Fibroblast of villous mesenchyme (primary cell): ENCODE results near the gene LGI4. TPM values are rescaled to one million over a fixed set of nuclear protein-coding genes. Genes with fewer than 3 reads are reported as not detected.

ENCODE experiments used
- DNase-seq: peaks from one replicate; pipeline ENCODE4 v3.0.0-alpha.2; 2010; ENCODE audit warnings: low read depth
- H3K4me3 ChIP-seq: 2 replicates; pipeline ENCODE4 v1.5.1; 2011; ENCODE audit warnings: low read depth, mild to moderate bottlenecking, low read length
- total RNA-seq: library from RNA; depleted of rRNA; stranded (reverse); fragments of >200 nt; gene quantifications from 2 replicates; pipeline ENCODE4 v1.2.3, GENCODE V29; 2012
- TF ChIP-seq, protein P1 (sequence below): IDR thresholded peaks from 2 replicates; pipeline ENCODE4 v1.5.1; 2012; ENCODE audit warnings: low read depth, mild to moderate bottlenecking, low read length; ENCODE audit not compliant: insufficient read depth

The LGI4 gene
- total RNA-seq, 1 donor, result not detected

DNA sequence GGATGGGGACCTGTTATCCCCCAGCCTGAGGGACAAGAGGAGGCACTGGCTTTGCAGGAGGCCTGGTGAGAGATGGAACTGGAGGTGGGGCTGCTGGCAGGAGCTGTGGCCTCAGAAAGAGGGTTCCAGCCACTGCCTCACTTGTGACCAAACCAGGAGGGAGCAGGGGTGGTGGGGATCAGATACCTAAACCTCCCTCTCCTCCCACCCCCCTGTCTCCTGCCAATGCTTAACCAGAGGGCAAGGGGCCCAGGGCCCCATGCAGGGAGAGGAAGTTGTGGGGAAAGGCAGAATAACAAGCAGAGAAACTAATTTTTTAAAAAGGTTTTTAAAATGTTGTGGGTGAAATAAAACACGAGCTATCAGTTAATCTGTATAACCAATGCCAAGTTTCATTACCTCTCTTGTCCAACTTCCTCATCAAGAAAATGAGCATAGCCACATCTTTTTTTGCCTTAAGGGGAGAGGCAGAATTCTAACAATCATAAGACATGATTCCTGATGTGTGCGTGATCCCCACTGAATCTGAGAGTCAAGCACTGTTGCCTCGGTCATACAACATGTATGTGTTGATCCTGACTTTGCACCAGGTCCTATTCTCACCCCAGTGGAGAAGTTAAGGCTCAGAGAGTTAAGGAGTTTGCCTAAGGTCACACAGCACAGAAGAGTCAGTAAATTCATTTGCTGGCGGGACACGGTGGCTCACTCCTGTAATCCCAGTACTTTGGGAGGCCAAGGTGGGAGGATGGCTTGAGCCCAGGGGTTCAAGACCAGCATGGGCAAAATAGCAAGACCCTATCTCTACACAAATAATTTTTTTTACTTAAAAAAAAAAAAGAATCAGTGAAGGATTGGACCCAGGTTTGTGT is 32.6 kb upstream of the LGI4 start:
- TF ChIP-seq, protein P1, sequence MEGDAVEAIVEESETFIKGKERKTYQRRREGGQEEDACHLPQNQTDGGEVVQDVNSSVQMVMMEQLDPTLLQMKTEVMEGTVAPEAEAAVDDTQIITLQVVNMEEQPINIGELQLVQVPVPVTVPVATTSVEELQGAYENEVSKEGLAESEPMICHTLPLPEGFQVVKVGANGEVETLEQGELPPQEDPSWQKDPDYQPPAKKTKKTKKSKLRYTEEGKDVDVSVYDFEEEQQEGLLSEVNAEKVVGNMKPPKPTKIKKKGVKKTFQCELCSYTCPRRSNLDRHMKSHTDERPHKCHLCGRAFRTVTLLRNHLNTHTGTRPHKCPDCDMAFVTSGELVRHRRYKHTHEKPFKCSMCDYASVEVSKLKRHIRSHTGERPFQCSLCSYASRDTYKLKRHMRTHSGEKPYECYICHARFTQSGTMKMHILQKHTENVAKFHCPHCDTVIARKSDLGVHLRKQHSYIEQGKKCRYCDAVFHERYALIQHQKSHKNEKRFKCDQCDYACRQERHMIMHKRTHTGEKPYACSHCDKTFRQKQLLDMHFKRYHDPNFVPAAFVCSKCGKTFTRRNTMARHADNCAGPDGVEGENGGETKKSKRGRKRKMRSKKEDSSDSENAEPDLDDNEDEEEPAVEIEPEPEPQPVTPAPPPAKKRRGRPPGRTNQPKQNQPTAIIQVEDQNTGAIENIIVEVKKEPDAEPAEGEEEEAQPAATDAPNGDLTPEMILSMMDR, result no peak
- no peak overlapping the region for H3K4me3 ChIP-seq
- DNase-seq, result no peak

DNA sequence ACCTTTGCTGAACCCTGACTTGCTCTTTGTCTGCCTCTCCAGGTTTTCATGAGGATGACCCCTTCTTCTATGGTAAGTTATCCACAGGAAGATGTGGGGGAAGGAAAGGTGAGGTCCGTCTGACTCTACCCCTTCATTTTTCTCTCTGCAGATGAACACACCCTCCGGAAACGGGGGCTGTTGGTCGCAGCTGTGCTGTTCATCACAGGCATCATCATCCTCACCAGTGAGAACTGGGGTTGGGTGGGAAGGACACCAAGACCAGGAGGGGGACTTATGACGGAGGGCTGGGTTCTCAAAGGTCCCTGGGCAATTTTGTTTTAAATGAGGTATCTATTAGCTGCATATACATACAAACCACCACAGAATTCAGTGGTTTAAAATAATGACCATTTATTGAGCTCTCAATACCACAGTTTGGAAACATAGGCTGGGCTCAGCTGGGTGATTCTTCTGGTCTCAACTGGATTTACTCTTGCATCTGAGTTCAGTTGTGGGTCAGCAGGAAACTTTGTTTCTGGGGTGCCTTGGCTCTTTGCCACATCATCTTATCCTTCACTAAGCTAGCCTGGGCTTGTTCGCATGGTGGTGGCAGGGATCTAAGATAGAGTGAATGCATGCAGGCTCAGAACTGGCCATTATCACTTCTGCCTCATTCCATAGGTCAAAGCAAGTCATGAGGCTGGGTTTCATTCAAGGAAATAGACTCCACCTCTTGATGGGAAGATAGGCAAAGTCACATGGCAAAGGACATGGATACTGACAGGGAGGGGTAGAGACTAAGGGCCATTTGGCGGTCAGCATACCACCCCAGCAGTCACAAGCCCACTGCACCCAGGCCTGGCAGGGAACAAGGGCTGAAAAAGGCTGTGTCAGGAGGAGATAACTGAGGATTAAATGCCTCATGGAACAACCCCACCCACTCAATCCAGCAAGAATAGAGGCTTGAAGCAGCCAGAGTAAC is 31.5 kb upstream of the LGI4 start:
- DNase-seq, result no peak
- TF ChIP-seq, protein P1, result no peak

DNA sequence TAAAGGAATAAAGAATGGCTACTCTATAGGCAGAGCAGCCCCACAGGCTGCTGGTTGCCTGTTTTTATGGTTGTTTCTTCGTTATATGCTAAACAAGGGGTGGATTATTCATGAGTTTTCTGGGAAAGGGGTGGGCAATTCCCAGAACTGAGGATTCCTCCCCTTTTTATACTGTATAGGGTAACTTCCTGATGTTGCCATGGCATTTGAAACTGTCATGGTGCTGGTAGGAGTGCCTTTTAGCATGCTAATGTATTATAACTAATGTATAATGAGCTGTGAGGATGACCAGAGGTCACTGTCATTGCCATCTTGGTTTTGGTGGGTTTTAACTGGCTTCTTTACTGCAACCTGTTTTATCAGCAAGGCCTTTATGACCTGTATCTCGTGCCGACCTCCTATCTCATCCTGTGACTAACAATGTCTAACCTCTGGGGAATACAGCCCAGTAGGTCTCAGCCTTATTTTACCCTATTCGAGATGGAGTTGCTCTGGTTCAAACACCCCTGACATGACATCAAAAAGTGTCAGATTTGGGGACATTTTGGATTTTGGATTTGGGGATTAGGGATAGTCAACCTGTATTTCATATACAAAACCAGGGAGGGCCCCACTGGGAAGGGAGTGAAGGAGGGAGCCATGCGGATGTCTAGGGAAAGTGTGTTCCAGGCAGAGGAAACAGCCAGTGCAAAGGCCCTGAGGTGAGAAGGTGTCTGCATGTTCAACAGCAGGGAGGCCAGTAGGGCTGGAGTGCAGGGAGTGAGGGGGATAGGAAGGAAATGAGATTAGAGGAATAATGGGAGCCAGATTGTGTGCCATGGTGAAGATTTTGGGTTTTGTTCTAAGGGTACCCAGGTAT is 30.6 kb upstream of the LGI4 start:
- no peak overlapping the region for H3K4me3 ChIP-seq
- TF ChIP-seq, protein P1, result no peak
- DNase-seq, result no peak

More for the DNA sequence above, 31.5 kb upstream of the LGI4 start:
- no peak overlapping the region for H3K4me3 ChIP-seq

DNA sequence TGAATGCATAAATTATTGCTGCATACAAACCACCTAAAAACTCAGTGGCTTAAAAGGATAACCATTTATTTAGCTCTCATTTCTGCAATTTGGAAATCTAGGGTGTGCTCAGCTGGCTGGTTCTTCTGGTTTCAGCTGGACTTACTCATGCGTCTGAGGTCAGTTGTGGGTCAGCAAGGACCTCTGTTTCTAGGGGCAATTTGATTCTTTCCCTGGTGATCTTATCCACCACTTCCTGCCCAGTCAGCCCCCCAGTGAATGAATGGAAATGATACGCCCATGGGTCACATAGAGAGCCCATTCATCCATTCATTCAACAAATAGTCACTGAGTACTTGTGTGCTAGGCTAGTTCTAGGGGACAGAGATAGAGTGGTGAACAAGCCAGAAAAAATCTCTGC is 29.6 kb upstream of the LGI4 start:
- H3K4me3 ChIP-seq, result no peak overlapping the region
- TF ChIP-seq, protein P1, result no peak
- no peak for DNase-seq

DNA sequence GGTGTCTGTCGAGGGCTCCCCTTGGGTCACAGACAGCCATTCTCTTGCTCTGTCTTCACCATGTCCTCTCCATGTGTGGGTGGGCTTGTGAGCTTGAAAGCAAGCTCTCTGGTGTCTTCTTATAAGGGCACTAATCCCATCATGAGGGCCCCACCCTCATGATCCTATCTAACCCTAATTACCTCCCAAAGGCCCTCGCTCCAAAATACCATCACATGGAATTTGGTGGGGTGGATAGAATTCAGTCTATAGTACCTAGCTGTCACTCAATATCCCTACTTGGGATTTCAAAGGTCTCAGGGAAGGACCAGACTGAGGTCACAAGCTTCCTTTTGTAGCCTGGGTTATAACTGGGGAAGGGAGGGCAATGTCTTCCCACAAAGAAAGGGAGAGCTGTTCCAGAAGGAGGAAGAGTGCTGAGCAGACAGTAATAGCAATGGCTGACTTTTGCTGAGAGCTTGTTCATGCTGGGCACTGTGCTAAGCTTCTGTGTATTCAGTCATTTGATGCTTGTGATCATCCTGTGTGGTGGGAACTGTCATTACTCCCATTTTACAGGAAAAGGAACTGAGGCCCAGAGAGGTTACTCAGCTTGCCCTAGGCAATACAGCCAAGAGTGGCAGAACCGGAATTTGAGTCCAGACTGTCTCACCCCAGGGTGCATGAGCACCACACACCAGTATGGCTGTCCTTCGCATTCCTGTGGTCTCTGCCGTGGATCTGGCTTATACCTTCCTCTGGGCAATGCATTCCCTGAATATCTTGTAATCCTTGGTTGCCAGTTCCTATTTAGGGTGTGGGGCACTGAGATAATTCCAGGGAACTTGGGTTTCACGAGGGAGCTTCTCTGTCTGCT is 27.8 kb upstream of the LGI4 start:
- TF ChIP-seq, protein P1, result no peak
- no peak for DNase-seq

More for the DNA sequence above, 27.8 kb upstream of the LGI4 start:
- H3K4me3 ChIP-seq, result no peak overlapping the region
